K562 (cell line): ENCODE results near the gene HNRNPA2B1. TPM values are rescaled to one million over a fixed set of nuclear protein-coding genes. Genes with fewer than 3 reads are reported as not detected.

Experiments
- BCOR ChIP-seq: fragments of 450-650 bp; IDR thresholded peaks from 2 replicates; pipeline ENCODE4 v1.6.1; 2016
- CBFA2T3 ChIP-seq: fragments of 450-650 bp; IDR thresholded peaks from 2 replicates; pipeline ENCODE4 v1.6.1; 2017
- GABPA ChIP-seq: fragments of 200-800 bp; sonication (Bioruptor generic); conservative IDR thresholded peaks from 2 replicates; pipeline ENCODE4 v1.6.1; 2016; ENCODE audit warnings: low read depth, missing genetic modification characterization, missing compliant biosample characterization
- MAFF ChIP-seq: IDR thresholded peaks from 2 replicates; pipeline ENCODE4 v1.6.1; 2012; ENCODE audit warnings: low read length, improper control_type of control experiment
- MCM7 ChIP-seq, 2 experiments: fragments of 450-650 bp; IDR thresholded peaks; 2 replicates each; pipeline ENCODE4 v1.6.1; 2016 to 2018
- NFE2L1 ChIP-seq: fragments of 450-650 bp; IDR thresholded peaks from 2 replicates; pipeline ENCODE4 v1.6.1; 2016; ENCODE audit warnings: missing genetic modification characterization, low read depth, mild to moderate bottlenecking, missing compliant biosample characterization, moderate library complexity, borderline replicate concordance
- SETDB1 ChIP-seq: IDR thresholded peaks from one replicate; pipeline ENCODE4 v1.6.1; 2012; ENCODE audit warnings: low read length, control low read depth, inconsistent platforms
- SRSF1 ChIP-seq: fragments of 200-400 bp; formaldehyde crosslinking; IDR thresholded peaks from 2 replicates; pipeline ENCODE4 v1.6.1; 2017; ENCODE audit warnings: mild to moderate bottlenecking, low read depth, low read length, moderate library complexity
- SUPT5H ChIP-seq: fragments of 450-650 bp; IDR thresholded peaks from 2 replicates; pipeline ENCODE4 v1.6.1; 2016
- TGIF2 ChIP-seq: sonication (generic); formaldehyde crosslinking; IDR thresholded peaks from 2 replicates; pipeline ENCODE4 v1.8.1; 2022; ENCODE audit warnings: mild to moderate bottlenecking, missing genetic modification reagents, moderate library complexity
- WHSC1 ChIP-seq: IDR thresholded peaks from one replicate; pipeline ENCODE4 v1.6.1; 2012; ENCODE audit warnings: low read length, control low read depth, inconsistent platforms
- ZNF143 ChIP-seq: sonication (generic); formaldehyde crosslinking; IDR thresholded peaks from 2 replicates; pipeline ENCODE4 v1.9.0; 2022; ENCODE audit warnings: mild to moderate bottlenecking, missing genetic modification reagents
- ZNF197 ChIP-seq: fragments of 200-800 bp; sonication (Bioruptor generic); IDR thresholded peaks from 2 replicates; pipeline ENCODE4 v1.6.1; 2016; ENCODE audit warnings: low read depth, missing genetic modification characterization, missing compliant biosample characterization
- ZNF239 ChIP-seq: fragments of 250-450 bp; sonication (Bioruptor Pico); IDR thresholded peaks from 2 replicates; pipeline ENCODE4 v1.4.0; 2020; ENCODE audit warnings: mild to moderate bottlenecking
- polyA plus RNA-seq, 8 experiments: library from polyadenylated mRNA; depleted of rRNA in 4 of 8; stranded (reverse) in 5 of 8; unstranded in 3 of 8; fragments of >200 nt; fragmentation: Nextera tagmentation in 2 of 8; fragmentation: Illumina TruSeq in 1 of 8; extraction: Ambion mirVana in 2 of 8; extraction: Trizol in 1 of 8; gene quantifications; 2 replicates each; pipeline versions ENCODE4 v1.2.1 to v1.2.3, GENCODE V29; 2011 to 2014; ENCODE audit warnings: inconsistent platforms in 1 of 8, missing spikeins in 1 of 8
- total RNA-seq, 7 experiments: library from RNA; depleted of rRNA in 6 of 7; stranded (reverse); fragments of >200 nt in 6 of 7; fragmentation: Illumina TruSeq in 2 of 7; extraction: Trizol in 2 of 7; gene quantifications; 2 replicates each; pipeline versions ENCODE4 v1.2.1 to v1.2.3, GENCODE V29; 2011 to 2021; ENCODE audit warnings: low replicate concordance in 1 of 7
- TF ChIP-seq, protein P1 (sequence below): sonication (generic); formaldehyde crosslinking; IDR thresholded peaks from 2 replicates; pipeline ENCODE4 v1.8.1; 2022; ENCODE audit warnings: missing genetic modification reagents
- TF ChIP-seq, protein P2 (sequence below): fragments of 450-650 bp; IDR thresholded peaks from 2 replicates; pipeline ENCODE4 v1.6.1; 2017; ENCODE audit warnings: antibody characterized with exemption
- TF ChIP-seq, protein P3 (sequence below): fragments of 250-450 bp; sonication (Bioruptor Pico); IDR thresholded peaks from 2 replicates; pipeline ENCODE4 v1.4.0; 2020; ENCODE audit warnings: borderline replicate concordance
- TF ChIP-seq, protein P4 (sequence below): fragments of 250-450 bp; sonication (Bioruptor Pico); IDR thresholded peaks from 2 replicates; pipeline ENCODE4 v1.4.0; 2020; ENCODE audit warnings: mild to moderate bottlenecking, moderate library complexity
- TF ChIP-seq, protein P5 (sequence below): fragments of 450-650 bp; IDR thresholded peaks from 2 replicates; pipeline ENCODE4 v1.6.1; 2016; ENCODE audit warnings: missing biosample characterization, missing genetic modification characterization
- TF ChIP-seq, protein P6 (sequence below): fragments of 450-650 bp; formaldehyde crosslinking; conservative IDR thresholded peaks from 2 replicates; pipeline ENCODE4 v1.4.0; 2022; ENCODE audit warnings: mild to moderate bottlenecking, missing genetic modification characterization

Gene HNRNPA2B1
- total and polyA plus RNA-seq, 9 of the 15 experiments (the other 6 are each of a cell fraction or from before 2014, with no cell fraction given), result 630 to 1,989 (median 865) TPM

DNA sequence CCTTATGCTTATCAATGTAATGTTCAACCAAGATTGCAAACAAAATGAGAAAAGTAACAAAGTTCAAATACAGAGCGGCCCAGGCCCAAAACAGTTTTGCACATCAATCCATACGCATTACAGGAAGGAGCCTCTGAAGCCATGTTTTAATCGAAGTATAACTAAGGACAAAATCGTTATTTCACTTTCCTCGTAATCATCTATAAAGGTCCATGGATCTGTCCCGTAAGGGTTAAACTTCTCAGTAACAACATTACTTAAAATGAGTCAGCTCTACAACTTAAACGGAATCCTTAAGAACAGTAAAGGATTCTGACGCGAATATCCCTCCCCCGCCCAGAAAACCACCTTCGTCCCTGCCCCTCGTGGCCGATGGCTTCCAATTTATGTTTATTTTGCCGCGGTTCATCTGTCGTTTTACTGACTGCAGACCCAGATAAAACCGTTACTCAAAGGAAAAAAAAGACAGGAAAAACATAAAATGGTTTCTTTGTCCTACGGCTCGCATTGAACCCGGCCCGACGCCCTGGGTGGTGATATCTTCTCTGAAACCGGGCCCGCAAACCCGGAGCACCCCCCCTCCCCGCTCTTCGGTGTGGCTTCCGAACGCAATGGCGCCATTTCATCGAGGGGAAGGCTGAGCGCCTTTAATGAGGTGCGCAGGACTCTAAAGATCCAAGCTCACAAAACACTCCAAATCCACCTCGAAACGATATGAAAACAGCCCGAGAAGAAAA, 1.1 kb downstream of the HNRNPA2B1 start (continued):
- no peak for TF ChIP-seq NFE2L1 (tag)
- TF ChIP-seq SETDB1, result no peak
- TF ChIP-seq WHSC1, result no peak
- TF ChIP-seq, protein P1, sequence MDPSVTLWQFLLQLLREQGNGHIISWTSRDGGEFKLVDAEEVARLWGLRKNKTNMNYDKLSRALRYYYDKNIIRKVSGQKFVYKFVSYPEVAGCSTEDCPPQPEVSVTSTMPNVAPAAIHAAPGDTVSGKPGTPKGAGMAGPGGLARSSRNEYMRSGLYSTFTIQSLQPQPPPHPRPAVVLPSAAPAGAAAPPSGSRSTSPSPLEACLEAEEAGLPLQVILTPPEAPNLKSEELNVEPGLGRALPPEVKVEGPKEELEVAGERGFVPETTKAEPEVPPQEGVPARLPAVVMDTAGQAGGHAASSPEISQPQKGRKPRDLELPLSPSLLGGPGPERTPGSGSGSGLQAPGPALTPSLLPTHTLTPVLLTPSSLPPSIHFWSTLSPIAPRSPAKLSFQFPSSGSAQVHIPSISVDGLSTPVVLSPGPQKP (CRISPR knock-in tag), result no peak
- no peak for TF ChIP-seq MAFF
- no peak for TF ChIP-seq SRSF1
- TF ChIP-seq, protein P2, sequence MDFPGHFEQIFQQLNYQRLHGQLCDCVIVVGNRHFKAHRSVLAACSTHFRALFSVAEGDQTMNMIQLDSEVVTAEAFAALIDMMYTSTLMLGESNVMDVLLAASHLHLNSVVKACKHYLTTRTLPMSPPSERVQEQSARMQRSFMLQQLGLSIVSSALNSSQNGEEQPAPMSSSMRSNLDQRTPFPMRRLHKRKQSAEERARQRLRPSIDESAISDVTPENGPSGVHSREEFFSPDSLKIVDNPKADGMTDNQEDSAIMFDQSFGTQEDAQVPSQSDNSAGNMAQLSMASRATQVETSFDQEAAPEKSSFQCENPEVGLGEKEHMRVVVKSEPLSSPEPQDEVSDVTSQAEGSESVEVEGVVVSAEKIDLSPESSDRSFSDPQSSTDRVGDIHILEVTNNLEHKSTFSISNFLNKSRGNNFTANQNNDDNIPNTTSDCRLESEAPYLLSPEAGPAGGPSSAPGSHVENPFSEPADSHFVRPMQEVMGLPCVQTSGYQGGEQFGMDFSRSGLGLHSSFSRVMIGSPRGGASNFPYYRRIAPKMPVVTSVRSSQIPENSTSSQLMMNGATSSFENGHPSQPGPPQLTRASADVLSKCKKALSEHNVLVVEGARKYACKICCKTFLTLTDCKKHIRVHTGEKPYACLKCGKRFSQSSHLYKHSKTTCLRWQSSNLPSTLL, result no peak
- TF ChIP-seq CBFA2T3, result no peak
- TF ChIP-seq, protein P3, sequence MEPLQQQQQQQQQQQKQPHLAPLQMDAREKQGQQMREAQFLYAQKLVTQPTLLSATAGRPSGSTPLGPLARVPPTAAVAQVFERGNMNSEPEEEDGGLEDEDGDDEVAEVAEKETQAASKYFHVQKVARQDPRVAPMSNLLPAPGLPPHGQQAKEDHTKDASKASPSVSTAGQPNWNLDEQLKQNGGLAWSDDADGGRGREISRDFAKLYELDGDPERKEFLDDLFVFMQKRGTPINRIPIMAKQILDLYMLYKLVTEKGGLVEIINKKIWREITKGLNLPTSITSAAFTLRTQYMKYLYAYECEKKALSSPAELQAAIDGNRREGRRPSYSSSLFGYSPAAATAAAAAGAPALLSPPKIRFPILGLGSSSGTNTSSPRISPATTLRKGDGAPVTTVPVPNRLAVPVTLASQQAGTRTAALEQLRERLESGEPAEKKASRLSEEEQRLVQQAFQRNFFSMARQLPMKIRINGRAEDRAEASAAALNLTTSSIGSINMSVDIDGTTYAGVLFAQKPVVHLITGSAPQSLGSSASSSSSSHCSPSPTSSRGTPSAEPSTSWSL, result no peak
- no peak for TF ChIP-seq SUPT5H
- no peak for TF ChIP-seq TGIF2 (CRISPR knock-in tag)
- TF ChIP-seq, protein P4, sequence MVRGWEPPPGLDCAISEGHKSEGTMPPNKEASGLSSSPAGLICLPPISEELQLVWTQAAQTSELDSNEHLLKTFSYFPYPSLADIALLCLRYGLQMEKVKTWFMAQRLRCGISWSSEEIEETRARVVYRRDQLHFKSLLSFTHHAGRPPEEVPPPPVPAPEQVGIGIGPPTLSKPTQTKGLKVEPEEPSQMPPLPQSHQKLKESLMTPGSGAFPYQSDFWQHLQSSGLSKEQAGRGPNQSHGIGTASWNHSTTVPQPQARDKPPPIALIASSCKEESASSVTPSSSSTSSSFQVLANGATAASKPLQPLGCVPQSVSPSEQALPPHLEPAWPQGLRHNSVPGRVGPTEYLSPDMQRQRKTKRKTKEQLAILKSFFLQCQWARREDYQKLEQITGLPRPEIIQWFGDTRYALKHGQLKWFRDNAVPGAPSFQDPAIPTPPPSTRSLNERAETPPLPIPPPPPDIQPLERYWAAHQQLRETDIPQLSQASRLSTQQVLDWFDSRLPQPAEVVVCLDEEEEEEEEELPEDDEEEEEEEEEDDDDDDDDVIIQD, result no peak
- TF ChIP-seq BCOR, result no peak
- no peak for TF ChIP-seq ZNF197 (CRISPR knock-in tag)
- TF ChIP-seq GABPA (tag), result no peak; the same call in 1 of the 2 replicates
- TF ChIP-seq ZNF239 (CRISPR knock-in tag), result no peak
- TF ChIP-seq, protein P5, sequence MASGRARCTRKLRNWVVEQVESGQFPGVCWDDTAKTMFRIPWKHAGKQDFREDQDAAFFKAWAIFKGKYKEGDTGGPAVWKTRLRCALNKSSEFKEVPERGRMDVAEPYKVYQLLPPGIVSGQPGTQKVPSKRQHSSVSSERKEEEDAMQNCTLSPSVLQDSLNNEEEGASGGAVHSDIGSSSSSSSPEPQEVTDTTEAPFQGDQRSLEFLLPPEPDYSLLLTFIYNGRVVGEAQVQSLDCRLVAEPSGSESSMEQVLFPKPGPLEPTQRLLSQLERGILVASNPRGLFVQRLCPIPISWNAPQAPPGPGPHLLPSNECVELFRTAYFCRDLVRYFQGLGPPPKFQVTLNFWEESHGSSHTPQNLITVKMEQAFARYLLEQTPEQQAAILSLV (tag), result no peak
- TF ChIP-seq ZNF143 (CRISPR knock-in tag), result no peak
- TF ChIP-seq, protein P6, sequence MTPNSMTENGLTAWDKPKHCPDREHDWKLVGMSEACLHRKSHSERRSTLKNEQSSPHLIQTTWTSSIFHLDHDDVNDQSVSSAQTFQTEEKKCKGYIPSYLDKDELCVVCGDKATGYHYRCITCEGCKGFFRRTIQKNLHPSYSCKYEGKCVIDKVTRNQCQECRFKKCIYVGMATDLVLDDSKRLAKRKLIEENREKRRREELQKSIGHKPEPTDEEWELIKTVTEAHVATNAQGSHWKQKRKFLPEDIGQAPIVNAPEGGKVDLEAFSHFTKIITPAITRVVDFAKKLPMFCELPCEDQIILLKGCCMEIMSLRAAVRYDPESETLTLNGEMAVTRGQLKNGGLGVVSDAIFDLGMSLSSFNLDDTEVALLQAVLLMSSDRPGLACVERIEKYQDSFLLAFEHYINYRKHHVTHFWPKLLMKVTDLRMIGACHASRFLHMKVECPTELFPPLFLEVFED, result no peak
- no peak for TF ChIP-seq MCM7 (IDR thresholded peaks at IDR 0.05)
